RWPE2 (cell line): ENCODE data around the gene GLTP.

Source experiments
- ATAC-seq: fragments of 200-7000 bp; cut with Tn5 transposase; 3 replicates; pipeline ENCODE4 v1.9.1; 2021; ENCODE audit warnings: low read depth
- DNase-seq: peaks from one replicate; pipeline ENCODE4 v3.0.0-alpha.2; 2020; ENCODE audit warnings: low spot score
- H3K27ac ChIP-seq: fragments of 450-650 bp; 2 replicates; pipeline ENCODE4 v1.5.1; 2017; ENCODE audit warnings: mild to moderate bottlenecking; ENCODE audit not compliant: poor library complexity, severe bottlenecking
- H3K27me3 ChIP-seq: fragments of 250-450 bp; sonication (Bioruptor Pico); 2 replicates; pipeline ENCODE4 v1.5.1; 2021; ENCODE audit warnings: mild to moderate bottlenecking, moderate library complexity; ENCODE audit not compliant: insufficient read depth, poor library complexity, severe bottlenecking
- H3K36me3 ChIP-seq: fragments of 250-450 bp; sonication (Bioruptor Pico); 2 replicates; pipeline ENCODE4 v1.5.1; 2020; ENCODE audit warnings: low read depth, mild to moderate bottlenecking, moderate library complexity
- H3K4me1 ChIP-seq: fragments of 250-450 bp; sonication (Bioruptor Pico); 2 replicates; pipeline ENCODE4 v1.5.1; 2021; ENCODE audit warnings: mild to moderate bottlenecking, moderate library complexity; ENCODE audit not compliant: insufficient read depth, poor library complexity, severe bottlenecking
- H3K4me3 ChIP-seq: fragments of 250-450 bp; sonication (Bioruptor Pico); 2 replicates; pipeline ENCODE4 v1.5.1; 2021; ENCODE audit warnings: mild to moderate bottlenecking, moderate library complexity; ENCODE audit not compliant: severe bottlenecking
- H3K9me3 ChIP-seq: fragments of 250-450 bp; sonication (Bioruptor Pico); 2 replicates; pipeline ENCODE4 v1.5.1; 2021; ENCODE audit warnings: mild to moderate bottlenecking, moderate library complexity; ENCODE audit not compliant: severe bottlenecking
- TF ChIP-seq, protein P1 (sequence below): fragments of 450-650 bp; IDR thresholded peaks from one replicate; pipeline ENCODE4 v1.5.1; 2017; ENCODE audit warnings: mild to moderate bottlenecking, moderate library complexity; ENCODE audit not compliant: poor library complexity, severe bottlenecking

GLTP gene

DNA sequence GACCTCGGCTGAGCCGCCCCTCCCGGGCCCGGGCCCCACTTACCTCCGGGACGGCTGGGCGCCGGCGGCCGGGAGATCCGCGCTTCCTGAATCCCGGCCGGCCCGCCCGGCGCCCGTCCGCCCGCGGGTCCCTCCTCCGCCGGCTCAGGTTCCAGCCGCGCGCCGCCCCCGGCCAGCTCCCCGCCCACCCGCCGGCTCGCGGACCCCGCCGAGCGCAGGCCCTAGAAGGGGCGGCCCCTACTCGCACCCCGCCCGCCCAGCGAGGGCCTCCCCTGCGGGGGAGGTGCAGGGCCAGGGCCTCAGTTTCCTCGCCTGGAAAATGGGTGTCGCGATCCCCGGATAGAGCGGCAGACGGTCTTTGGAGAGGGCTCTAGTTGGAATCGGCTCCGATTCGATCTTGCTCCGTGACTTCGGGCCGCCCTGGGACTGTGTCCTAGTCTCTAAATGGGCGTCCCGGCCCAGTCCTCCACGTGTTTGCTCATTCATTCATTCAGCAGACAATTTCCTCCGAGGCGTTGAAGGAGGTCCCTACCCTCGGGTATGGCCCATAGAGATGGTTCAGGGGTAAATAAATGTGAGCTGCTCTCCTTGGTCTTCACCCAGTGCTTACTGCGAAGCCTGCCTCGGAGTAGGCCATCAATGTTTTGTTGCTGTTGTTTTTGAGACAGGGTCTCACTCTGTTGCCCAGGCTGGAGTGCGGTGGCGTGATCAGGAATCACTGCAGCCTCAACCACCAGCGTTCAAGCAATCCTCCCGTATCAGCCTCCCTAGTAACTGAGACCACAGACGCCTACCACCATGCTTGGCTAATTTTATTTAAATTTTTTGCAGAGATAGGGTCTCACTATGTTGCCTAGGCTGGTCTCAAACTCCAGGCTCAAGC, 46.8 kb downstream of the GLTP start, which contains the start of gene TRPV4:
TSS of gene TRPV4 (minus strand) at position 92 of the 883 bp plus-strand sequence. CDS start 18,602 bp downstream, outside the sequence.
- Histone ChIP-seq H3K4me1 (peaks cover 19% of the 10 kb centered on the region), H3K27me3 (no peaks in the 10 kb centered on the region), H3K9me3 (no peaks in the 10 kb centered on the region), H3K27ac (no peak within 1 kb of the TSS), H3K36me3 (no peaks in the 10 kb centered on the region), H3K4me3 (peak within 1 kb of the TSS; percentile 39)
- no peak for DNase-seq
- TF ChIP-seq, protein P1, sequence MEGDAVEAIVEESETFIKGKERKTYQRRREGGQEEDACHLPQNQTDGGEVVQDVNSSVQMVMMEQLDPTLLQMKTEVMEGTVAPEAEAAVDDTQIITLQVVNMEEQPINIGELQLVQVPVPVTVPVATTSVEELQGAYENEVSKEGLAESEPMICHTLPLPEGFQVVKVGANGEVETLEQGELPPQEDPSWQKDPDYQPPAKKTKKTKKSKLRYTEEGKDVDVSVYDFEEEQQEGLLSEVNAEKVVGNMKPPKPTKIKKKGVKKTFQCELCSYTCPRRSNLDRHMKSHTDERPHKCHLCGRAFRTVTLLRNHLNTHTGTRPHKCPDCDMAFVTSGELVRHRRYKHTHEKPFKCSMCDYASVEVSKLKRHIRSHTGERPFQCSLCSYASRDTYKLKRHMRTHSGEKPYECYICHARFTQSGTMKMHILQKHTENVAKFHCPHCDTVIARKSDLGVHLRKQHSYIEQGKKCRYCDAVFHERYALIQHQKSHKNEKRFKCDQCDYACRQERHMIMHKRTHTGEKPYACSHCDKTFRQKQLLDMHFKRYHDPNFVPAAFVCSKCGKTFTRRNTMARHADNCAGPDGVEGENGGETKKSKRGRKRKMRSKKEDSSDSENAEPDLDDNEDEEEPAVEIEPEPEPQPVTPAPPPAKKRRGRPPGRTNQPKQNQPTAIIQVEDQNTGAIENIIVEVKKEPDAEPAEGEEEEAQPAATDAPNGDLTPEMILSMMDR = no peak
- ATAC-seq = 0 out of 3 replicates have a peak, but pooled peaks have one; percentile 16

DNA sequence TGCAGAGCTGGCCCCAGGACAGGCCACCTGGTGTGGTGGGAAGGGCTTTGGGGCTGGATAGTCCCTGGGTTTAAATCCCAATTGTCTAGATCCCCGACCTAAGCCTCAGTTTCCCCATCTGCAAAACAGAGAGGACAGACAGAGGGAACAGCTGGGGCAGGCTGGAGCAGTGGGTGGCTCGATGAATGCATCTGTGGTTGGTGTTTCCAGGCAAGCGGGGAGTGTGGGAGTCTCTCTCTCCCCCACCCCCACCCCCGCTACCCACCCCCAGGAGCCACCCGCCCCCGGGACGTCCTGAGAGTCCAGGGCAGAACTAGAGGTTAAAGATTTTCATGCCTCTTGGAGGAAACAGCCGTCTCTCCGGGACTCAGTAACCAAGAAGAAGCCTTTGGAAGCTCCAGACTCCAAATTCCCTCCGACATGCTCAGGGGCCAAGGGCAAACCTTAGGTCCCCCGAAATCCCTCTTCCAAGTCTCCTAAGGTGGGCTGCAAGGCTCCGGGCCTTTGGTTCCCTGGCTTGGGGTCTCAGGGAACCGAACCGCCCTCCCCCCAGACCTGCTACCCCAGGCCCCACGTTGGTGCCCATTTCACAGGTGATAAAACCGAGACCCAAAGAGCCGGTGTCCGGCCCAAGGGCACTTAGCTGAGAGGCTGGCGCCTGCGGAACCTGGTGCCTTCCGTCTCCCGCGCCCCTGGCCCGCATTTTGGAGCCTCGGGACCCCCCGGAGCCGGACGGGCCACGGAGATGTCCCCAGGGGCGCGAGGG, 47.6 kb downstream of the GLTP start:
- Histone ChIP-seq H3K9me3 (no peaks in the 10 kb centered on the region), H3K4me3 (peak overlapping the region; percentile 39), H3K4me1 (peaks cover 12% of the 10 kb centered on the region), H3K36me3 (no peaks in the 10 kb centered on the region), H3K27ac (no peak overlapping the region), H3K27me3 (no peaks in the 10 kb centered on the region)
- ATAC-seq = no peak
- DNase-seq = no peak
- TF ChIP-seq, protein P1 = no peak

DNA sequence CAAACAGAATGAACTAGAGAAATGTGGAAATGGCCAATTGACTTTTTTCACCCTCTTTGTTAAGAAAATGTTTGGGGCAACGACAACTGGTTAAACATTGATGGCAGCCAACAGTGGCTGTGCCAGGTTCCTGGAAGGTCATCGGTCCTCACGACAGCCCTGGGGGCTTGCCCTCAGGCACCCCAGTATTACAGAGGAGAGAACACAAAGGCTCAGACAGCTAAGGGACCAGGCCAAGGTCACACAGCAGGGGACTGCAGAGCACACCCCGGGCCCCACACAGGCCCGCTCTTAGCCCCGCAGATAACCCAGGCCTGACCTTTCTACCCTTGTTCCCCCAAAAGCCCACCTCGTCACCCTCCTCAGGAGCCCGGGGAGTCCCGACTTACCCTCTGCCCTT, 48.4 kb downstream of the GLTP start:
- Histone ChIP-seq H3K4me3 (no peak overlapping the region), H3K27me3 (no peaks in the 10 kb centered on the region), H3K36me3 (no peaks in the 10 kb centered on the region), H3K4me1 (peaks cover 4% of the 10 kb centered on the region), H3K27ac (no peak overlapping the region), H3K9me3 (no peaks in the 10 kb centered on the region)
- TF ChIP-seq, protein P1 = no peak
- ATAC-seq = no peak
- DNase-seq = no peak

DNA sequence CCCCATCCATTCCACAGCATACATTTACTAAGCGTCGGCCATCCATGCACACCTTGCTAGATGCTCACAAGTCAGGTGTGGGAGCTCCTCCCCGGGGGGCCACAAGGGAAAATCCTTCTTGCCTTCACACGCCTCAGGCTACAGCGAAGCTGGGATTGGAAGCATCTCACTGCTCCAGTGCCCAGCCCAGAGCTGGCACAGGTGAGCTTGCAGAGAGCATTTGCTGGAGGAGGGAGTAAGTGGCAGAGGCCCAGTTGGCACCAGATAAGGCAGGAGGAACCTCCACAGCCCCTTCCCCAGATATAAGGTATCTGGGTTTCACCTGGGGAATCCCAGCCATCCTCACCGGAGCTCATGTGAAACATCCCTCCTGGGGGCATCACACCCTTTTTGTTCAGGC, 49.0 kb downstream of the GLTP start:
- no peaks in the 10 kb centered on the region for H3K4me1 ChIP-seq
- TF ChIP-seq, protein P1 = no peak
- no peak overlapping the region for H3K4me3 ChIP-seq
- H3K9me3 ChIP-seq = no peaks in the 10 kb centered on the region
- H3K27me3 ChIP-seq = no peaks in the 10 kb centered on the region
- no peak overlapping the region for H3K27ac ChIP-seq
- DNase-seq = no peak
- no peak for ATAC-seq
- no peaks in the 10 kb centered on the region for H3K36me3 ChIP-seq
